Effector memory CD4-positive, alpha-beta T cell (primary cell): ENCODE measurements around the gene MVP.
"Not testable (repeated sequence)": the region's sequence is repeated elsewhere in the genome, so short reads cannot be mapped to it uniquely, and the experiment has no call there.

Source experiments
- DNase-seq, 3 donors: peaks; one replicate each; pipeline ENCODE4 v3.0.0-alpha.2; 2020
- H3K27ac ChIP-seq: 2 replicates; pipeline ENCODE4 v1.7.0; 2013; ENCODE audit warnings: mild to moderate bottlenecking, low read length, moderate library complexity; ENCODE audit not compliant: insufficient read depth, poor library complexity, severe bottlenecking
- H3K27me3 ChIP-seq: replicated peaks from 2 replicates; pipeline ENCODE4 v1.7.0; 2013; ENCODE audit warnings: mild to moderate bottlenecking, low read length; ENCODE audit not compliant: insufficient read depth, control insufficient read depth, poor library complexity, severe bottlenecking
- H3K36me3 ChIP-seq: 2 replicates; pipeline ENCODE4 v1.7.0; 2013; ENCODE audit warnings: mild to moderate bottlenecking, low read length, moderate library complexity; ENCODE audit not compliant: control insufficient read depth, insufficient read depth
- H3K4me1 ChIP-seq: 2 replicates; pipeline ENCODE4 v1.7.0; 2013; ENCODE audit warnings: low read length, mild to moderate bottlenecking; ENCODE audit not compliant: control insufficient read depth, insufficient read depth, poor library complexity, severe bottlenecking
- H3K4me3 ChIP-seq: 2 replicates; pipeline ENCODE4 v1.7.0; 2013; ENCODE audit warnings: low read length, low read depth, mild to moderate bottlenecking; ENCODE audit not compliant: insufficient read depth, poor library complexity, severe bottlenecking
- H3K9me3 ChIP-seq: 2 replicates; pipeline ENCODE4 v1.7.0; 2013; ENCODE audit warnings: mild to moderate bottlenecking, low read length, moderate library complexity; ENCODE audit not compliant: control insufficient read depth

The MVP gene

GRCh38 chr16:29875206-29875605 is 54.9 kb downstream of the MVP start:
- Histone ChIP-seq H3K36me3 (no peaks in the 10 kb centered on the region), H3K4me1 (peaks cover 17% of the 10 kb centered on the region), H3K27me3 (peaks cover 7% of the 10 kb centered on the region), H3K27ac (no peak overlapping the region), H3K4me3 (no peak overlapping the region), H3K9me3 (no peaks in the 10 kb centered on the region)
- DNase-seq = no peak

- peaks cover 7% of the 10 kb centered on the region for H3K27me3 ChIP-seq
- no peak for DNase-seq
- no peaks in the 10 kb centered on the region for H3K36me3 ChIP-seq
- peaks cover 17% of the 10 kb centered on the region for H3K4me1 ChIP-seq
- no peaks in the 10 kb centered on the region for H3K9me3 ChIP-seq
- no peak overlapping the region for H3K27ac ChIP-seq
- peak overlapping the region; percentile 45 for H3K4me3 ChIP-seq
These were observed 55.9 kb downstream of the MVP start for GRCh38 chr16:29876217-29876593.

DNA sequence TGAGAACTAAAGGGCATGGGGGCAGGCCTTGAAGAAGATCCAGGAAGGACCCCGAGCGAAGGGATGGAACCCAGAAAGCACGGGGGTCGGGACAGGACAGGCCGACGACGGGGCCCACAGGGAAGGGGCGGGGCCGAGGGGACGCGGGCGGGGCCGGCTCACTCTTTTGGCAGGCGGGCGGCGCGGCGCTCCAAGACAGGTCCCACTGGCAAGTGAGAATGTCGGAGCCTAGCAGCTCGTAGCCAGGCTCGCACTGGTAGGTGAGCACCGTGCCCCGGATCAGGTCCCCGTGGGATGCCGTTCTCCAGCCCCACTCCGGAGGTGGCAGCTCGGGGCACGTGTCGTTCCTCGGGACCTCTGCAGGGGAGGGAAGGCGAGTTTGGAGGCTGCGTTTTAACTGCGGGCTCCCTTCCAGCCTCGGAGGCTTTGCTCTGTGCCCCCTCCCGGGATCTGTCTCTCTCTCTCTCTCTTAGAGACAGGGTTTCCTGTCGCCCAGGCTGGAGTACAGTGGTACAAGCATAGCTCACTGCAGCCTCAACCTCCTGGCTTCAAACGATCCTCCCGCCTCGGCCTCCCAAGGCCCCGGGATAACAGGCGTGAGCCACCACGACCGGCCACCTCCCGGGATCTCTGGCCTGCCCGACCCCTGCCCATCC is 56.5 kb downstream of the MVP start:
- Histone ChIP-seq H3K4me1 (peaks cover 17% of the 10 kb centered on the region), H3K27ac (no peak overlapping the region), H3K27me3 (peaks cover 7% of the 10 kb centered on the region), H3K9me3 (no peaks in the 10 kb centered on the region), H3K4me3 (peak overlapping the region; percentile 45), H3K36me3 (no peaks in the 10 kb centered on the region)
- peak in 1 of 3 donors; percentile 13 for DNase-seq

- Histone ChIP-seq H3K9me3 (no peaks in the 10 kb centered on the region), H3K4me3 (peak overlapping the region; percentile 45), H3K27ac (no peak overlapping the region), H3K36me3 (no peaks in the 10 kb centered on the region), H3K4me1 (peaks cover 17% of the 10 kb centered on the region), H3K27me3 (peaks cover 7% of the 10 kb centered on the region)
- peak; percentile 28 to 30 (median 29) for DNase-seq
These were observed 57.2 kb downstream of the MVP start for GRCh38 chr16:29877266-29877961.

DNA sequence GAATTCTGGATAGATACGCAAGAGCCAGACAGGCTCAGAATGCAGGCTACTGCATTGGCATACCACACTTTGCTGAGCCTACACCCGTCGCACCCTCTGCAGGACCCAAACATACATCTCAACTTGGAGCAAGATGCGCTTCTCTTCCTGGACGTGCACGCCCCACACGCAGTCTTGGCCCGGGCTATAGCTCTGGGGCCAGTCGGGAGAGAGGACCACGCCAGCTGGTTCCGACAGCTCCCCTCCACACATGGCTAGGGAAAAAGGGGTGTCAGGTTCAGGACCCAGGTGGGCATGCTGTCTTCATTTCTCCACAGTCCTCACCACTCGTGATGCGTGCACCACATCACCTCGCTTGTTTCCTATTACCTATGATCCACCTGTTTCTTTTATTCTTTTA is 57.9 kb downstream of the MVP start:
- Histone ChIP-seq H3K27me3 (peaks cover 7% of the 10 kb centered on the region), H3K4me1 (peaks cover 17% of the 10 kb centered on the region), H3K9me3 (no peaks in the 10 kb centered on the region), H3K36me3 (no peaks in the 10 kb centered on the region), H3K27ac (no peak overlapping the region), H3K4me3 (no peak overlapping the region)
- DNase-seq = no peak

GRCh38 chr16:29881050-29881449 is 60.8 kb downstream of the MVP start:
- Histone ChIP-seq H3K4me3 (no peak overlapping the region), H3K27me3 (peaks cover 7% of the 10 kb centered on the region), H3K36me3 (no peaks in the 10 kb centered on the region), H3K27ac (no peak overlapping the region), H3K4me1 (peaks cover 17% of the 10 kb centered on the region), H3K9me3 (no peaks in the 10 kb centered on the region)
- no peak for DNase-seq

GRCh38 chr16:29883987-29884386 is 63.7 kb downstream of the MVP start:
- Histone ChIP-seq H3K27ac (no peak overlapping the region), H3K4me3 (no peak overlapping the region), H3K36me3 (no peaks in the 10 kb centered on the region), H3K9me3 (no peaks in the 10 kb centered on the region), H3K27me3 (no peaks in the 10 kb centered on the region), H3K4me1 (no peaks in the 10 kb centered on the region)
- DNase-seq = no peak

DNA sequence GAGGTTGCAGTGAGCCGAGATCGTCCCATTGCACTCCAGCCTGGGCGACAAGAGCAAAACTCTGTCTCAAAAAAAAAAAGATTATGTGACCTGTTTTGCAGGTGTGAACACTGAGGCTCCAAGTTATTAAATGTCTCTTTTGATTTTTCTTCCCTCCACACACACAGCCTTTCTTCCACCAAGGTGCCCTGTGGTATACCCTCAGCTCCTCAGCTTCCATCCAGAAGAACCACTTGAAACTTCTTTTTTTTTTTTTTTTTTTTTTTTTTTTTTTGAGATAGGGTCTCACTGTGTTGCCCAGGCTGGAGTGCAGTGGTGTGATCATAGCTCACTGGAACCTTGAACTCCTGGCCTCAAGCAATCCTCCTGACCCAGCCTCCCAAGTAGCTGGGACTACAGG is 69.1 kb downstream of the MVP start:
- H3K36me3 ChIP-seq, H3K27ac ChIP-seq, H3K9me3 ChIP-seq, H3K4me3 ChIP-seq, H3K27me3 ChIP-seq, H3K4me1 ChIP-seq, DNase-seq: not testable (repeated sequence)

- DNase-seq = no peak
- H3K36me3 ChIP-seq = no peaks in the 10 kb centered on the region
- no peak overlapping the region for H3K27ac ChIP-seq
- H3K4me1 ChIP-seq = no peaks in the 10 kb centered on the region
- no peak overlapping the region for H3K4me3 ChIP-seq
- peaks cover 2% of the 10 kb centered on the region for H3K27me3 ChIP-seq
- H3K9me3 ChIP-seq = no peaks in the 10 kb centered on the region
These were observed 71.5 kb downstream of the MVP start for GRCh38 chr16:29891525-29892457.

GRCh38 chr16:29892458-29892813 is 72.2 kb downstream of the MVP start:
- DNase-seq = no peak
- no peaks in the 10 kb centered on the region for H3K36me3 ChIP-seq
- no peak overlapping the region for H3K4me3 ChIP-seq
- H3K9me3 ChIP-seq = no peaks in the 10 kb centered on the region
- H3K4me1 ChIP-seq = no peaks in the 10 kb centered on the region
- no peak overlapping the region for H3K27ac ChIP-seq
- H3K27me3 ChIP-seq = peaks cover 7% of the 10 kb centered on the region
